Activated CD8-positive, alpha-beta memory T cell treated with anti-CD3 and anti-CD28 coated beads, Interleukin-2, amount 50 U/mL, for 24 hours (primary cell): Measurements from ENCODE around the gene TNS3.

ENCODE experiments used
- DNase-seq: peaks from one replicate; pipeline ENCODE4 v3.0.0-alpha.2; 2020; ENCODE audit errors: extremely low read depth

The TNS3 gene

GRCh38 chr7:47329320-47329926 is 252.5 kb downstream of the TNS3 start:
- no peak for DNase-seq

GRCh38 chr7:47328392-47329319 is 253.3 kb downstream of the TNS3 start:
- no peak for DNase-seq

DNA sequence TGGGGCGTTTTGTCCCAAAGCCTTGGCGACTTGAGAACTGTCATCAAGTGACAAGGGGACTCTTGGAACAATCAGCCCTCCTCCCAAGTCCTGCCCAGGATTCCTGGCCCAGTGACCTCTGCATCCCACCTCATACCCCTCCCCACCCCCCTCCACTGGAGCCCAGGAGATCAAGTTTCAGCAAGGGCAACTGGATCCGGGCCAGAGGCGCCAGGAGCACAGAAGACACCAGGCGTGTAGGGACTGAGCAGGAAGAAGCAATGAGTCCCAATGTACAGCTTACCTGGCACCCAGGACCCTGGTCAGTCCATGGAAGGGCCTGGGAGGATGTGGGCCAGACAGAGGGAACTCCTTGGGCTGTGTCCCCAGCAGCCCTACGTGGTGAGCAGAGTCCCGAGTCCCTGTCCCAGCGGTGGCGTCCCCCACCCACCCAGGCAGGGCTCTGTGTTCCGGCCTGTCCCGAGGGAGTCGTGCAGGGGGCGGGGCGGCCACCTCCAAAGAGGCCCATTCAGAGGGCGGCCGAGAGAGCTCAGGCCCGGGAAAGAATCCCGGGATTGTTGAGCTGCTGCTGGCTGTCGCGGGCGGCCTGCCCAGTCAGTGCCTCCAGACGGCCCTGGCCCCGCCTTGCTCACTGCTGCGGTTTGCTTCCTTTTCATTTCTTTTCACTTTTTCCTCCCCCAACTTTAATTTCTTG is 254.1 kb downstream of the TNS3 start:
- no peak for DNase-seq

- no peak for DNase-seq
Measured at GRCh38 chr7:47327346-47327697, 254.6 kb downstream of the TNS3 start.

DNA sequence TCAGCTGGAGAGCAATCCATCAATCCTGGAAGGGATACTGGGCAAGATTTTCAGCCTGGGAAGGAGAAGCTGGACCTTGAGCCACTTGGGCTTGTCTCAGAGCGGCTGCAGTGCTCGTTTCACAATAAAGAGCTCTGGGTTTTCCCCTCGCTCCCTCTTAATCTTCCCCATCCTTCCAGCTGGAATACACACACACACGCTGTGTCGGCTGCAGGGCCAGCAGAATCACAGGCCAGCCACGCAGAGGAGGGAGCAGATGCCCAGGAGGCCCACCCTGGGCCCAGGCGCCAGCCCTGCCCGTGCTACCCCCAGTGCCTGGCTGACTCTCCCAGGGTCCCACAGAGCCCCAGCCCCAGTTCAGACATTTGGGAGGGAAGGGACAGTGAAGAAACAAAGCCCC is 255.1 kb downstream of the TNS3 start:
- no peak for DNase-seq

GRCh38 chr7:47326220-47326619 is 255.7 kb downstream of the TNS3 start:
- no peak for DNase-seq

GRCh38 chr7:47325337-47325736 is 256.6 kb downstream of the TNS3 start:
- no peak for DNase-seq

DNA sequence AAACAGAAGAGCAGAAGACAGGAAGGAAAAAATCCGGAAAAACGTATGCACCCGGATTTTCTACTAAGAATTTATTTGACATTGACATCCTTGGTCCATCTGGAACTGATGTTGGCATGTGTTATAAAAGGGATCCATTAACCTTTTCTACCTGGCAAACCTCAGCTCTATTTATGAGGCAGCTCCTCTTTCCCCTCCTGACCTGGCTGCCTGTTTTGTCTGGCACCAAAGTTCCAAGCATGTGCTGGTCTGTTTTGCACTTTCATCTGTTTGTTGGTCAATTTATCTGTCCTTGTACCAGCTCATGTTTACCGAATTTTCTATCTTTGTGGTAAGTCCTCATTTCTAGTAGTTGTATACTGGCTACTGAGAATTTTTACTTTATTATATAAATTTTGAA is 258.0 kb downstream of the TNS3 start:
- DNase-seq: no peak

DNA sequence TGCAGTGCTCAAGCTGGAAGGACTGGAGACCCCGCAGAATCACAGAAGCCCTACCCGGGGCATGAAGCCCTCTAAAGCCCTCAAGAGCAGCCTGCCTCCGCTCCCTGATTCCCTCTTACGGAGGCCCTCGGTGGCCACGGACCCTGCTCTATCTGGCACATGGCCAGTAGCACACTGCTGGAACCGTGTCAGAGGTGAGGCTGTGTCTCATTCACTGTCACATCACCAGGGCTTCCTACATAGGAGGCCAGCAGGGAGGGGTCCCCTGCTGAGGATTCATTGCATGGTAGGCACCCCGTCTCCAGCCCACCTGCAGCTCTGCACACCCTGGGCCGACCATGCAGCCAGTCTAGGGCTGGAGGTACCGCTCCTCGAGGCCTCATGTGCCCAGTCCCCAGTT is 259.2 kb downstream of the TNS3 start:
- DNase-seq: no peak

- DNase-seq: no peak
Measured at GRCh38 chr7:47320296-47320695, 261.6 kb downstream of the TNS3 start.

DNA sequence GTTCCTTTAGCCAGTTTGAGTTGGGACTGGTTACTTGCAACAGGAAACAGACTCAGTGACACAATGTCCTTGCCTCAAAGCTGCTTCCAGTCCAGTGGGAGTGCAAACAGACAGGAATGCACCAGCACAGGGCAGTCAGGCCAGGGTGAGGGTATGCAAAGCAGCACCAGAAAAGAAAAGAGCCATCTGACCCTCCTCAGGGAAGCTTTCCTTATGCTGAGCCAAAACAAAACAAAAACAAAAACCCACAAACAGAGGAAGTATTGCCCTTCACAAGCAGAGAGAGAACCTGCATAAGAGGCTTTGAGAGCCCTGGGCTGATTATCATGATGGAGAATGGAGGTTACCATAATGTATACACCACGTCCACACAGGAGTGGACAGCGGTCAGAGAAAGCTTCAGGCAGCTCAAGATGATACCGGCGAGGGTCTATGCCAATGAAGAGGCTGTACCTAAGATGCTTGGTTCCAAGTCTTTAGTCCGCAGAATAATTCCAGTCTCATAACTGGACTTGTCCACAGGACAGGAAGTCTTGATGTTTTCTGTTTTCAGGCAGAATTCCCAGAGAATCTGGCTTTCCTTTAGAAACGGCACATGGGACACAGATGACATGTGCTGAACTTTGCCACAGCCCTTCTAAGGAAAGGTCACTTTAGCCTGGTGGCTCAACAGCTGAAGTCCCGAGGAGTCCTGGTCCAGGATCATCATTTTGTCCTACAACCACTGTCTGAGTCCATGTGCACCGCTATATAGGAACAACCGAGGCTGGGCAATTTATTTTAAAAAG is 263.3 kb downstream of the TNS3 start:
- DNase-seq: no peak

DNA sequence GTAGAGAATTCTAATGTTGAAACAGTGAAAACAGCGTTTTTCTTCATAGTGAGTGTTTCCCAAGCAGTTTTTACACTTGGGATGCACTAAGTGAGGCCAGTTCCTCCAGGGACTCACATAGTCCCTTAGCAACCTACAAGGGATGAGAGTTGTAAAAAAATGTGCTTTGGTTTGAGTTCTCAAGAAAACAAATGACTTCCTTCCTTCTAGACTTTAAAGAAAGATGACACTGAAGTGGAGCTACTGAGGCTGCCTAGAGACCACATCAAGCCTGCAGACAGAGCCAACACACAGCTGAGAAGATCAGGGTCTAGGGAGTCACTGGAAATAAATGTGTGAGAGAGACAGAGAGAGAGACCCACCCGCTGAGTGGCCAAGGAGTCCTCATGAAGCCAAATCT is 264.4 kb downstream of the TNS3 start:
- DNase-seq: no peak

- DNase-seq: no peak
Measured at GRCh38 chr7:47314728-47315607, 266.9 kb downstream of the TNS3 start.

DNA sequence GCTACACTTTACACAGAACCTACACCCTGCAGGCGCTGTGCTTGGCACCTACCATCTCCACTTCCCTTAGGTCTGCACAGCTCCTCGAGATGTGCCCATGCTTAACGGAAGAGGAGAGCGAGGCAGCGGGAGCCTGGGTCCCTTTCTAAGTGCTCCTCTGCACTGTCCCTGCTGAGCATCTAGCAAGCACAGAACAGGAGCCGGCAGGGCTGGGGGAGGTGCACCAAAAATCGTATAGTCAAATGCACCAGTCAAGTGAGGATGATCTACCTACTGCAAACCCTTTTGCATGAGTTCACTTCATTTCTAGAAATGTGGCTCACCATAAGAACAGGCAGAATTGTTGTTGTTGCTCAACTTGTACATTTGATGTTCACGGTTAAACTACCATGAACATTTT is 267.7 kb downstream of the TNS3 start:
- DNase-seq: no peak

DNA sequence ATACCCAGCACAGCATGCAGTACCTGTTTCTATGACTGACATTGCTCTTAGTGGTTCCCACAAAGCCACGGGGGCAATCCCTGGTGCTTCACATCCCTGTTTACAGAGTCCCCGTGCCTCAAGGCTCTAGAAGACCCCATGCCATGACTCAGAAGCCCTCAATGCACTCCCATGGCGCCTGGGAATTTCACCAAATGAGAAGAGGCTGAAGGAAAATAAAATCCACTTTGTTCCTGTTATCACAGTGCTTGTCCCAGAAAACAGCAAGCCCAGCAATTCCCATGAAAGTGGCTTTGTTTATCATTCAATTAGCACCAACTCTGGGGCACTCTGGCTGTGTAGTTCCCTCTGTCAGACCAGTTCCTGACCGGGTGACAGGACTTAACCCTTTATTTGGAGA is 268.3 kb downstream of the TNS3 start:
- DNase-seq: no peak

DNA sequence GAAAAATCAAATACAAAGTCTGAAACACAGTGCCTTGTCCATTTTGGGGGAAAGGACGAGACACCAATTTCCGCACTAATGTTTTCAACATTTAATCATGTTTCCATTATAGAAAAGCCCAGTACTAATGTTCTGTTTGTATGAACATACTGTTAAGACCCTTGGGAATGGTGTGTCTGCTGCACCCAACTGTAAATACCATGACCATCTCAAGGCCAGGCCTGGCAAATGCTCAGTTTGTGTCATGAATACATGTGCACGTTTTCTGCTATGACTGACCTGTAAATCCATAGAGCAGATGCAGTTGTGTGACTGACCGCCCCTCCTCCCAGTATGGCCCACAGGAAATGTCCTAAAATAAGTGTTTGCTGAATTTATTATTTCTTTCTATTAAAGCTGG is 270.0 kb downstream of the TNS3 start:
- DNase-seq: no peak

- DNase-seq: no peak
Measured at GRCh38 chr7:47310020-47310419, 271.9 kb downstream of the TNS3 start.

DNA sequence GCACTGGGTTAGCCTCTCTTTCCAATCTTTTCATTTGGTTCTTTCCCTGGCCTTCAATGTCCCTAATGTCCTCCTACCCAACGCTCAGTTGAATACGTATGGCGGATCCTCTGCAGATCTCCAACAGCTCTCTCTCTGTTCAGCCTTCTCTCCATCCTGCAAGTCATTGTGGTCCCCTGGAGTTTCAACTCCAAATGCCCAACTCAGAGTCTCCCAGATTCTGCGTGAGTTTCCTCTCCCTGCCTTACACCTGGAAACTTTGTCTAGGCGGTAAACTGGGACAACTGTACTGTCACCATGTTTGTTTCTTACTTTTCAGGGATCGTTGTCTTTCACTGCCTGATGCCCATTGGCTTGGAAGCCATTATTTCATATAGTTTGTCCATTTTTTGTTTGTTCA is 273.1 kb downstream of the TNS3 start:
- DNase-seq: no peak

DNA sequence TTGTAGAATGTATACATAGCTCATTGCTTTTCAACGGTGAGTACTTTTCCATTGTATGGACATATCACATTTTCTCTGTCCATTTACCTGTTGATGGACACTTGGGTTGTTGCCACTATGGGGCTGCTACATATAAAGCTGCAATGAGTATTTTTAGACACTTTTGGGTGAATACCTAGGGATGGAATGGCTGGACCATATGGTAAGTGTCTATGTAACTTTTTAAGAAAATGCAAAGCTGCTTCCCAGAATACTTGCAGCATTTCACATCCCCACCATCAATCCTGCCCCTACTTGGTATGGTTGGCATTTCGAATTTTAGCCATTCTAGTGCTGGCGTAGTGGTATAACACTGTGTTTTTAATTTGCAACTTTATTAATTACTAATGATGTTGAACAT is 274.6 kb downstream of the TNS3 start:
- DNase-seq: no peak

DNA sequence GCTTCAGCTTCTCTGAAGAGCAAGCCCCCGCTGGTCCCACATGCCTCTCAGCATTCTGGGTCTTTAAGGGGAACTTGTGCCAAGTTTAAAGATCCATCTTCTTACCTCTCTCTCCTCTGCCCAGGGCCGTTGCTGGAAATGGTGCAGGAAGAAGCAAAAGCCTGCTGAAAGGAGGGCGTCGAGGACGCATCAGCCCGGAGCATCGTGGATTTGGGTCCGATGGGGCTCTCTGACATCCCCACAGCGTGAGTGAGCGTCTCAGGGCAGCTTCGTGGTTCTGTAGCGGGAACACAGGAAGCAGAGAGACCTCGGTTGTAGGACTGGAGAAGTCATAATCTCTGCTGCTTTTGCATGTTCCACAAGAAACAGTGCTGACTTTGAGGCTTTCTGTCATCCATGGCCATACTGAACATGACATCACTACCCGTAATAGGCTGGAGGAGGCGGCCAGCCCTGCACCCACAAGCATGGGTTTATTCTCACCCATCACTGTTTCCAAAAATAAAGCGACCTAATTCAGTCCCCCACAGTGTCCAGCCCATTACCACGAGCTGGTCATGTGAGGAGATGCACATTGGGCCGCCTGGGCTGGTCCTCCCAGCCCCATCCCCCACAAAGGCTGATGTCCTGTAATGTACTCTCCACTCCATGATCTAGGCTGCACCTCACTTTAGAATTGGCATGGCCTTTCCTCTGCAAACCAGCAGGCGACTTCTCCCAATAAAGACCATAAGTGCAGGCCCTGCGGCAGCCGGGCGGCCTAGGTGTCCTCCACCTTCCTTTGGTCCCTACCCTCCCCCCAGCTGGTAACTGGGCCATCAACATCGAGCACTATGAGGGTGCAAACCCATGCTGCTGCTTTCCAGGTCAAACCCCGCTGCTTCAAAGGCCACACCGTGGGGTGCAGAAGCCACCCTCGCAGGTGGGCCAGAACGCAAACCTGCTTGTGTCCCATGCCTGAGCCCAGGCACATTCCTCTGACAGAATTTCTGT is 276.9 kb downstream of the TNS3 start:
- no peak for DNase-seq
